Tibial nerve (tissue), 4 donors: ENCODE measurements around the gene SLC25A22. TPM values are rescaled to one million over a fixed set of nuclear protein-coding genes. Genes with fewer than 3 reads are reported as not detected.
A peak's percentile ranks its signal among the peaks of the same experiment; 100 is the strongest.

Experiments
- DNase-seq, 2 donors: peaks; one replicate each; pipeline ENCODE4 v3.0.0-alpha.2; 2019; ENCODE audit warnings: low spot score in 2 of 2
- H3K27ac ChIP-seq, 4 donors: fragments of 200-600 bp; sonication (generic) in 3 of 4; one replicate each; pipeline ENCODE4 v1.5.1; 2017 to 2019; ENCODE audit warnings: mild to moderate bottlenecking in 1 of 4
- H3K27me3 ChIP-seq, 2 donors: fragments of 200-600 bp; sonication (generic) in 1 of 2; one replicate each; pipeline versions ENCODE4 v1.5.1 to v1.6.0; 2017 to 2019
- H3K36me3 ChIP-seq, 3 donors: fragments of 200-600 bp; sonication (generic); one replicate each; pipeline ENCODE4 v1.5.1; 2018 to 2019
- H3K4me1 ChIP-seq, 4 donors: fragments of 200-600 bp; sonication (generic) in 3 of 4; one replicate each; pipeline ENCODE4 v1.5.1; 2017 to 2019
- H3K4me3 ChIP-seq, 4 donors: fragments of 200-600 bp; sonication (generic) in 3 of 4; one replicate each; pipeline ENCODE4 v1.5.1; 2017 to 2019; ENCODE audit warnings: mild to moderate bottlenecking in 1 of 4, moderate library complexity in 1 of 4
- H3K9me3 ChIP-seq, 4 donors: fragments of 200-600 bp; sonication (generic) in 3 of 4; one replicate each; pipeline ENCODE4 v1.5.1; 2017 to 2019
- EP300 ChIP-seq, 2 donors: sonication (generic); formaldehyde crosslinking; IDR thresholded peaks; one replicate each; pipeline ENCODE4 v1.6.1; 2017; ENCODE audit warnings: antibody characterized with exemption in 2 of 2, mild to moderate bottlenecking in 1 of 2
- POLR2A ChIP-seq, 2 donors: fragments of 450-650 bp; IDR thresholded peaks; one replicate each; pipeline ENCODE4 v1.6.1; 2017; ENCODE audit warnings: antibody characterized with exemption in 2 of 2, mild to moderate bottlenecking in 2 of 2, moderate library complexity in 2 of 2
- WGBS, 2 donors: methylation state at CpG; one replicate each; pipeline ENCODE4 v1.1.5; 2018; 5-methylcytosine and 5-hydroxymethylcytosine counted together
- total RNA-seq, 4 donors: library from RNA; depleted of rRNA; stranded (reverse); fragments of >200 nt; gene quantifications; one replicate each; pipeline ENCODE4 v1.1.0, GENCODE V29; 2016
- TF ChIP-seq, protein P1 (sequence below), 5 experiments: fragments of 200-600 bp in 3 of 5; fragments of 450-650 bp in 2 of 5; sonication (generic) in 3 of 5; IDR thresholded peaks; one replicate each; pipeline ENCODE4 v1.5.1; 2016 to 2019; ENCODE audit warnings: antibody characterized with exemption in 5 of 5, mild to moderate bottlenecking in 3 of 5, moderate library complexity in 2 of 5

The SLC25A22 gene
- total RNA-seq, 4 donors from 2014 or later = 8.0 to 17.5 (median 10.0) TPM

DNA sequence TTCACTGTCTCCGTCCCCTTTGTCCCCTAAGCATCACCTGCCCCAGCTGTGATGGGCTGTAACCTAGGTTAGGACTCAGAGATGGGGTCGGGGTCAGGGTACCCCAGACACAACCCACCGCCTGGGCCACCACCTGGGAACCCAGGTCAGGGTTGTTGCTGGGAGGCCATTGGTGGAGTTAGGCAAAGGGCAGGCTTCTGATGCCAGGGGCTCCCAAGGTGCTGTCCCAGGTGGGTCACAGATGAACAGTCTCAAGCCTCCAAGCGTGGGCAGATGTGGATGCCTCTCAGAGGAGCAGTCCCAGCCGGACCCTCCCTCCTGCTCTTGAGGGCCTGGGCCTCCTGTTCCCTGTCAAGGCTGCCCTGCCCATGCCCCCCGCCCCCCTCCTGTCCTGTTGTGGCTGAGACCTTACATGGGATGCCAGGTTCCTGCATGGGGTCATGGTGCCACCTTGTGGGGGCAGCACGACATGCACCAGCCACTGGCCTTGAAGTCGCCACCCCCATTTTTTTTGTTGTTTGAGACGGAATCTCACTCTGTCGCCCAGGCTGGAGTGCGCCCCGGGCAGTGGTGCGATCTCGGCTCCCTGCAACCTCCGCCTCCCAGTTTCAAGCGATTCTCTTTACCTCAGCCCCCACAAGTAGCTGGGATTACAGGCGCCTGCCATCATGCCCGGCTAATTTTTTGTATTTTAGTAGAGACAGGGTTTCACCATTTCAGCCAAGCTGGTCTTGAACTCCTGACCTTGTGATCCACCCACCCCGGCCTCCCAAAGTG, 32.9 kb downstream of the SLC25A22 start:
- peaks cover 6 to 98% (median 19%) of the 10 kb centered on the region in 3 donors for H3K36me3 ChIP-seq
- no peak overlapping the region for H3K4me3 ChIP-seq
- WGBS, 2 donors = 66 to 73% methylated on average over 18 of the region's 19 CpGs
- TF ChIP-seq, protein P1, sequence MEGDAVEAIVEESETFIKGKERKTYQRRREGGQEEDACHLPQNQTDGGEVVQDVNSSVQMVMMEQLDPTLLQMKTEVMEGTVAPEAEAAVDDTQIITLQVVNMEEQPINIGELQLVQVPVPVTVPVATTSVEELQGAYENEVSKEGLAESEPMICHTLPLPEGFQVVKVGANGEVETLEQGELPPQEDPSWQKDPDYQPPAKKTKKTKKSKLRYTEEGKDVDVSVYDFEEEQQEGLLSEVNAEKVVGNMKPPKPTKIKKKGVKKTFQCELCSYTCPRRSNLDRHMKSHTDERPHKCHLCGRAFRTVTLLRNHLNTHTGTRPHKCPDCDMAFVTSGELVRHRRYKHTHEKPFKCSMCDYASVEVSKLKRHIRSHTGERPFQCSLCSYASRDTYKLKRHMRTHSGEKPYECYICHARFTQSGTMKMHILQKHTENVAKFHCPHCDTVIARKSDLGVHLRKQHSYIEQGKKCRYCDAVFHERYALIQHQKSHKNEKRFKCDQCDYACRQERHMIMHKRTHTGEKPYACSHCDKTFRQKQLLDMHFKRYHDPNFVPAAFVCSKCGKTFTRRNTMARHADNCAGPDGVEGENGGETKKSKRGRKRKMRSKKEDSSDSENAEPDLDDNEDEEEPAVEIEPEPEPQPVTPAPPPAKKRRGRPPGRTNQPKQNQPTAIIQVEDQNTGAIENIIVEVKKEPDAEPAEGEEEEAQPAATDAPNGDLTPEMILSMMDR (IDR thresholded peaks at IDR 0.05) = peak; percentile 54 to 77 (median 64)
- TF ChIP-seq POLR2A (IDR thresholded peaks at IDR 0.05) = no peak
- H3K4me1 ChIP-seq = peaks cover 0 to 10% (median 4%) of the 10 kb centered on the region in 4 donors
- no peaks in the 10 kb centered on the region for H3K27me3 ChIP-seq
- peak overlapping the region in 1 of 4 donors; percentile 2 for H3K27ac ChIP-seq
- no peak for DNase-seq
- no peaks in the 10 kb centered on the region for H3K9me3 ChIP-seq

- 77 to 80% methylated on average over 15 to 17 of the region's 18 CpGs for WGBS, 2 donors
- Histone ChIP-seq H3K27me3 (no peaks in the 10 kb centered on the region), H3K4me3 (no peak overlapping the region), H3K9me3 (no peaks in the 10 kb centered on the region), H3K27ac (no peak overlapping the region), H3K36me3 (peaks cover 7 to 98% (median 23%) of the 10 kb centered on the region in 3 donors), H3K4me1 (peaks cover 0 to 10% (median 4%) of the 10 kb centered on the region in 4 donors)
- DNase-seq = no peak
- TF ChIP-seq, protein P1 (IDR thresholded peaks at IDR 0.05) = no peak
- TF ChIP-seq POLR2A (IDR thresholded peaks at IDR 0.05) (no peak), EP300 (IDR thresholded peaks at IDR 0.05) (no peak)
Observed at GRCh38 chr11:764322-765024, 33.6 kb downstream of the SLC25A22 start.

DNA sequence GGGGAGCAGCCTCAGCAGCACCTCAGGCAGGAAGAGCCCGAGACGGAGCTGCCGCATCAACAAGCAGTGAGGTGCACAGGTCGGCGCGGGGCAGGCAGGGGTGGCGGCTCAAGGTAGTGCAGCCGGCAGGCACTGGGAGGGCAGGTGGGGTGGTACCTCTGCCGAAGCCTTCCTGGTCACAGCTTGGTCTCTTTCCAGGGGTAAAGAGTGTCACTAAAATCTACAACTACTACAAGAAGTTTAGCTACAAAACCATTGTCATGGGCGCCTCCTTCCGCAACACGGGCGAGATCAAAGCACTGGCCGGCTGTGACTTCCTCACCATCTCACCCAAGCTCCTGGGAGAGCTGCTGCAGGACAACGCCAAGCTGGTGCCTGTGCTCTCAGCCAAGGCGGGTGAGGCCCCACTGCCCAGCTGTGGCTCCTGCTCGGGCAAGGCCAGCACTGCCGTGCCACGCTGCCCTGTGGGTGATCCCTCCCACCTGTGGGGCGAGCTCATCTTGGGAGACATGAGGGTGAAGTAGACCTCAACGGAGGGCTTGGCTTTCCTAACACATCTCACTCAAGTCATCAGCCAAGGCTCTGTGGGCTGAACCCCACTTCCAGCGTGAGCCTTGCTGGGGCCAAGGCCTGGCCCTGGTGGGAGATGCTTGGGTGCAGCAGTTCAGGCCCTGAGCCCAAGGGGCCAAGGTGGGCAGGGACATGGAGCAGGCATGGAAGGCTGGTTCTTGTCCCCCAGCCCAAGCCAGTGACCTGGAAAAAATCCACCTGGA, 34.3 kb downstream of the SLC25A22 start:
- H3K27ac ChIP-seq = peak overlapping the region in 1 of 4 donors; percentile 2
- peaks cover 0 to 10% (median 4%) of the 10 kb centered on the region in 4 donors for H3K4me1 ChIP-seq
- H3K27me3 ChIP-seq = no peaks in the 10 kb centered on the region
- H3K9me3 ChIP-seq = no peaks in the 10 kb centered on the region
- TF ChIP-seq, protein P1 (IDR thresholded peaks at IDR 0.05) = no peak
- no peak for TF ChIP-seq EP300 (IDR thresholded peaks at IDR 0.05)
- TF ChIP-seq POLR2A (IDR thresholded peaks at IDR 0.05) = no peak
- H3K36me3 ChIP-seq = peaks cover 7 to 100% (median 31%) of the 10 kb centered on the region in 3 donors
- no peak overlapping the region for H3K4me3 ChIP-seq
- no peak for DNase-seq
- WGBS, 2 donors = 89 to 90% methylated on average over 19 to 22 of the region's 22 CpGs

DNA sequence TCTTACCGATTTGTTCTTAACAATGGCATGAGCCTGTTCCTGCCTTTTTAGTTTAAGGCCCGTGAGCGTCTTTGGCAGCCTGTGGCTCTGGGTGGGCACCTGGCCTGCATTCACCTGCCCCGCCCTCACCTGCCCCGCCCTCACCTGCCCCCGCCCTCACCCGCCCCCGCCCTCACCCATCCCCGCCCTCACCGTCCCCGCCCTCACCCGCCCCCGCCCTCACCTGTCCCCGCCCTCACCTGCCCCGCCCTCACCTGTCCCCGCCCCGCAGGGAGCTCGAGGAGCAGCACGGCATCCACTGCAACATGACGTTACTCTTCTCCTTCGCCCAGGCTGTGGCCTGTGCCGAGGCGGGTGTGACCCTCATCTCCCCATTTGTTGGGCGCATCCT, 35.0 kb downstream of the SLC25A22 start:
- H3K27ac ChIP-seq = peak overlapping the region in 3 of 4 donors; percentile 32 to 74 (median 58)
- peaks cover 7 to 100% (median 33%) of the 10 kb centered on the region in 3 donors for H3K36me3 ChIP-seq
- H3K9me3 ChIP-seq = no peaks in the 10 kb centered on the region
- no peaks in the 10 kb centered on the region for H3K27me3 ChIP-seq
- 56 to 61% methylated on average over 21 to 23 of the region's 24 CpGs for WGBS, 2 donors
- no peak for TF ChIP-seq POLR2A (IDR thresholded peaks at IDR 0.05)
- TF ChIP-seq EP300 (IDR thresholded peaks at IDR 0.05) = no peak
- TF ChIP-seq, protein P1 (IDR thresholded peaks at IDR 0.05) = no peak
- H3K4me3 ChIP-seq = no peak overlapping the region
- peaks cover 0 to 10% (median 4%) of the 10 kb centered on the region in 4 donors for H3K4me1 ChIP-seq
- no peak for DNase-seq
